Stomach (tissue), 8 donors: Measurements from ENCODE around the gene SIGLEC11. TPM values are rescaled to one million over a fixed set of nuclear protein-coding genes. Genes with fewer than 3 reads are reported as not detected.

Experiments used
- polyA plus RNA-seq, 3 donors: library from polyadenylated mRNA; stranded (reverse); fragments of 200-250 nt; gene quantifications; one replicate each; pipeline ENCODE4 v1.2.3, GENCODE V29; 2013
- total RNA-seq, 5 donors: library from RNA; depleted of rRNA; stranded (reverse); fragments of >200 nt; gene quantifications; one replicate each; pipeline versions ENCODE4 v1.1.0 to v1.2.3, GENCODE V29; 2014 to 2016
- donor health status: healthy with polysubstance abuse.
- donor health status: Bipolar disorder and iron deficiency.
- donor health status: healthy.

SIGLEC11 gene
- total and polyA plus RNA-seq, 8 donors: 0.29 to 103 (median 34.6) TPM

Other genes with a start within 250 kb of the SIGLEC11 start
- not detected for gene TSKS, start 197.9 kb downstream of the SIGLEC11 start, total RNA-seq
- under 1 TPM in 1 of 3 donors, not detected in 2; 0.73 TPM for gene TSKS, start 197.9 kb downstream of the SIGLEC11 start, polyA plus RNA-seq
- 100 to 1,000 TPM in 1 of 5 donors, 10 to 100 TPM in 4; 19.8 to 177 (median 38.4) TPM for gene AP2A1, start 194.2 kb downstream of the SIGLEC11 start, total RNA-seq
- gene AP2A1, start 194.2 kb downstream of the SIGLEC11 start, polyA plus RNA-seq: 10 to 100 TPM; 24.3 to 31.2 (median 27.3) TPM
- gene FUZ, start 147.9 kb downstream of the SIGLEC11 start, total RNA-seq: 10 to 100 TPM in 3 of 5 donors, 1 to 10 TPM in 2; 1.2 to 37.4 (median 10.5) TPM
- 10 to 100 TPM; 15.1 to 17.6 (median 15.9) TPM for gene FUZ, start 147.9 kb downstream of the SIGLEC11 start, polyA plus RNA-seq
- gene MED25, start 142.9 kb downstream of the SIGLEC11 start, total RNA-seq: 100 to 1,000 TPM in 3 of 5 donors, 10 to 100 TPM in 2; 18.0 to 387 (median 178) TPM
- gene MED25, start 142.9 kb downstream of the SIGLEC11 start, polyA plus RNA-seq: 10 to 100 TPM; 46.6 to 59.8 (median 55.3) TPM
- 100 to 1,000 TPM in 3 of 5 donors, 10 to 100 TPM in 2; 45.0 to 186 (median 102) TPM for gene PTOV1, start 110.0 kb downstream of the SIGLEC11 start, total RNA-seq
- gene PTOV1, start 110.0 kb downstream of the SIGLEC11 start, polyA plus RNA-seq: 100 to 1,000 TPM; 117 to 131 (median 118) TPM
- 100 to 1,000 TPM in 3 of 5 donors, 10 to 100 TPM in 2; 30.3 to 208 (median 115) TPM for gene PNKP, start 93.6 kb downstream of the SIGLEC11 start, total RNA-seq
- gene PNKP, start 93.6 kb downstream of the SIGLEC11 start, polyA plus RNA-seq: 10 to 100 TPM; 38.9 to 69.7 (median 39.7) TPM
- 10 to 100 TPM in 4 of 5 donors, 1 to 10 TPM in 1; 3.5 to 63.7 (median 10.7) TPM for gene AKT1S1, start 83.8 kb downstream of the SIGLEC11 start, total RNA-seq
- gene AKT1S1, start 83.8 kb downstream of the SIGLEC11 start, polyA plus RNA-seq: 10 to 100 TPM; 35.5 to 41.0 (median 38.3) TPM
- gene TBC1D17, start 83.5 kb downstream of the SIGLEC11 start, total RNA-seq: 10 to 100 TPM; 10.5 to 77.1 (median 42.4) TPM
- 10 to 100 TPM; 33.5 to 33.6 (median 33.6) TPM for gene TBC1D17, start 83.5 kb downstream of the SIGLEC11 start, polyA plus RNA-seq
- gene IL4I1, start 64.3 kb downstream of the SIGLEC11 start, total RNA-seq: under 1 TPM in 3 of 5 donors, not detected in 2; 0.45 to 0.73 (median 0.58) TPM
- 1 to 10 TPM in 1 of 3 donors, under 1 TPM in 2; 0.56 to 1.1 (median 0.76) TPM for gene IL4I1, start 64.3 kb downstream of the SIGLEC11 start, polyA plus RNA-seq
- 10 to 100 TPM in 1 of 5 donors, 1 to 10 TPM in 4; 2.2 to 13.9 (median 5.1) TPM for gene ATF5, start 32.0 kb downstream of the SIGLEC11 start, total RNA-seq
- 10 to 100 TPM; 20.0 to 40.3 (median 20.5) TPM for gene ATF5, start 32.0 kb downstream of the SIGLEC11 start, polyA plus RNA-seq
- gene NUP62, start 31.7 kb downstream of the SIGLEC11 start, total RNA-seq: 10 to 100 TPM in 3 of 5 donors, 1 to 10 TPM in 2; 5.3 to 58.0 (median 14.5) TPM
- 10 to 100 TPM; 13.7 to 17.0 (median 15.9) TPM for gene NUP62, start 31.7 kb downstream of the SIGLEC11 start, polyA plus RNA-seq
- 10 to 100 TPM in 4 of 5 donors, 1 to 10 TPM in 1; 3.5 to 39.7 (median 24.5) TPM for gene VRK3, start 64.2 kb upstream of the SIGLEC11 start, total RNA-seq
- gene VRK3, start 64.2 kb upstream of the SIGLEC11 start, polyA plus RNA-seq: 10 to 100 TPM; 16.1 to 34.1 (median 18.7) TPM
- 10 to 100 TPM in 3 of 5 donors, 1 to 10 TPM in 1, under 1 TPM in 1; 0.58 to 28.0 (median 12.1) TPM for gene ZNF473, start 64.8 kb upstream of the SIGLEC11 start, total RNA-seq
- 1 to 10 TPM; 1.7 to 2.6 (median 2.0) TPM for gene ZNF473, start 64.8 kb upstream of the SIGLEC11 start, polyA plus RNA-seq
- not detected for gene IZUMO2, start 202.1 kb upstream of the SIGLEC11 start, total RNA-seq
- not detected for gene IZUMO2, start 202.1 kb upstream of the SIGLEC11 start, polyA plus RNA-seq
- 100 to 1,000 TPM in 1 of 5 donors, 10 to 100 TPM in 4; 21.6 to 392 (median 62.5) TPM for gene MYH14, start 242.4 kb upstream of the SIGLEC11 start, total RNA-seq
- 10 to 100 TPM; 23.7 to 54.2 (median 27.9) TPM for gene MYH14, start 242.4 kb upstream of the SIGLEC11 start, polyA plus RNA-seq